Measurements from ENCODE around the gene PCNX3. TPM values are rescaled to one million over a fixed set of nuclear protein-coding genes. Genes with fewer than 3 reads are reported as not detected.

PCNX3 gene
- total and polyA plus RNA-seq, 2 of the 13 experiments (the other 11 are each of a cell fraction or from before 2014, with no cell fraction given): 16.2 to 23.0 TPM

DNA sequence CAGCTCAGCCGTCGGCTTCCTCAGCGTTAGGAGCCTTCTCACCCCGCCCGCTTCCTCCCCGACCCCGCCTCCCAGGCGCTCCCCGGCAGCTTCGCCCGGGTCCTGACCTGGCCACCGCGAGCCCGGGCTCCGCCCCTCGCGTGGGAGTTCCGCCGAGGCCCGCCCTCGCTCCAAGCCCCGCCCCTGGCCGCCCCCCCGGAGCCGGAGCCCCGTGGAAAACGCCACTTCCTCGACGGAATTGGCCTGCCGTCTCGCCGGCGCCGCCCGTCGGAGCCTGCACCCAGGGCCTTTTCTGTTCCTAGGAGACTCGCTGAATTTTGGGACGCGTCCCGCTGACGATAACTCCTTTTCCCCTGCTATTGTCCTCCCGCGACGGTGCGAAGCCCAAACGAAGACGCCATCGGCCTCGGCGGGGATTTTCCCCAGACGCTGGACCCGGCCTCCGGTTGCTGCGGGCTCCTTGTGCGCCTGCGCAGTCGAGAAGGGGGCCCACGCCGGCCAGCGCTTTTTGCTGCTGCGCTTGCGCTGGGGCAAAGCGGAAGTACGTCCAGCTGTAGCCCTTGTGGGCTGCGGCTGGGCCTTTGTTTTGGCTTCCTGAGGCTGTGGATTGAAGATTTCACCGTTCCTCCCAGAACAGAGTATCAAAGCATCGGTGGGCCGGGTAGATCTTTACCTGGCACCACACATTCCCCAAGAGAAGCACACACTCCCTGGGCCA lies 37.1 kb downstream of the PCNX3 start (continued):
- TF ChIP-seq ARHGAP35 (CRISPR knock-in tag; IDR thresholded peaks at IDR 0.05; ENCODE audit: borderline replicate concordance): peak; percentile 63; the same call in 1 of the 2 replicates
- TF ChIP-seq NFATC3 (CRISPR knock-in tag; IDR thresholded peaks at IDR 0.05): no peak
- TF ChIP-seq IKZF4 (CRISPR knock-in tag; IDR thresholded peaks at IDR 0.05; ENCODE audit: borderline replicate concordance, low read depth, not compliant biosample characterization): no peak
- TF ChIP-seq ZNF205 (CRISPR knock-in tag; IDR thresholded peaks at IDR 0.05): peak; percentile 67; the same call in 1 of the 2 replicates
- TF ChIP-seq, protein P1, sequence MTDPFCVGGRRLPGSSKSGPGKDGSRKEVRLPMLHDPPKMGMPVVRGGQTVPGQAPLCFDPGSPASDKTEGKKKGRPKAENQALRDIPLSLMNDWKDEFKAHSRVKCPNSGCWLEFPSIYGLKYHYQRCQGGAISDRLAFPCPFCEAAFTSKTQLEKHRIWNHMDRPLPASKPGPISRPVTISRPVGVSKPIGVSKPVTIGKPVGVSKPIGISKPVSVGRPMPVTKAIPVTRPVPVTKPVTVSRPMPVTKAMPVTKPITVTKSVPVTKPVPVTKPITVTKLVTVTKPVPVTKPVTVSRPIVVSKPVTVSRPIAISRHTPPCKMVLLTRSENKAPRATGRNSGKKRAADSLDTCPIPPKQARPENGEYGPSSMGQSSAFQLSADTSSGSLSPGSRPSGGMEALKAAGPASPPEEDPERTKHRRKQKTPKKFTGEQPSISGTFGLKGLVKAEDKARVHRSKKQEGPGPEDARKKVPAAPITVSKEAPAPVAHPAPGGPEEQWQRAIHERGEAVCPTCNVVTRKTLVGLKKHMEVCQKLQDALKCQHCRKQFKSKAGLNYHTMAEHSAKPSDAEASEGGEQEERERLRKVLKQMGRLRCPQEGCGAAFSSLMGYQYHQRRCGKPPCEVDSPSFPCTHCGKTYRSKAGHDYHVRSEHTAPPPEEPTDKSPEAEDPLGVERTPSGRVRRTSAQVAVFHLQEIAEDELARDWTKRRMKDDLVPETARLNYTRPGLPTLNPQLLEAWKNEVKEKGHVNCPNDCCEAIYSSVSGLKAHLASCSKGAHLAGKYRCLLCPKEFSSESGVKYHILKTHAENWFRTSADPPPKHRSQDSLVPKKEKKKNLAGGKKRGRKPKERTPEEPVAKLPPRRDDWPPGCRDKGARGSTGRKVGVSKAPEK (CRISPR knock-in tag; IDR thresholded peaks at IDR 0.05; ENCODE audit: borderline replicate concordance): no peak
- peak; percentile 89 for TF ChIP-seq GABPB1 (CRISPR knock-in tag; IDR thresholded peaks at IDR 0.05)
- TF ChIP-seq ZBTB38 (CRISPR knock-in tag; IDR thresholded peaks at IDR 0.05): peak; percentile 43; the same call in 1 of the 2 replicates
- TF ChIP-seq ZNF672 (CRISPR knock-in tag; IDR thresholded peaks at IDR 0.05): no peak
- TF ChIP-seq SP2 (CRISPR knock-in tag; IDR thresholded peaks at IDR 0.05): no peak; the same call in none of the 2 replicates
- TF ChIP-seq KDM5B (CRISPR knock-in tag; IDR thresholded peaks at IDR 0.05; ENCODE audit: borderline replicate concordance): peak; percentile 50
- TF ChIP-seq ZFP62 (CRISPR knock-in tag; IDR thresholded peaks at IDR 0.05): 0 out of 2 replicates have a peak, but pooled peaks have one; percentile 90
- no peak for TF ChIP-seq ZNF326 (CRISPR knock-in tag; IDR thresholded peaks at IDR 0.05; ENCODE audit: borderline replicate concordance)
- TF ChIP-seq ZNF776 (CRISPR knock-in tag; IDR thresholded peaks at IDR 0.05): peak; percentile 66; the same call in 1 of the 2 replicates
- 0 out of 2 replicates have a peak, but pooled peaks have one; percentile 75 for TF ChIP-seq ZSCAN22 (CRISPR knock-in tag; IDR thresholded peaks at IDR 0.05)
- no peak for TF ChIP-seq RBM22 (optimal IDR thresholded peaks at IDR 0.05; ENCODE audit: low read length)
- TF ChIP-seq ZNF501 (CRISPR knock-in tag; IDR thresholded peaks at IDR 0.05): peak; percentile 95
- no peak for TF ChIP-seq NCOA2 (CRISPR knock-in tag; IDR thresholded peaks at IDR 0.05)
- TF ChIP-seq PHF5A (CRISPR knock-in tag; IDR thresholded peaks at IDR 0.05; ENCODE audit: low read depth, unreplicated experiment): peak; percentile 71
- TF ChIP-seq, protein P2, sequence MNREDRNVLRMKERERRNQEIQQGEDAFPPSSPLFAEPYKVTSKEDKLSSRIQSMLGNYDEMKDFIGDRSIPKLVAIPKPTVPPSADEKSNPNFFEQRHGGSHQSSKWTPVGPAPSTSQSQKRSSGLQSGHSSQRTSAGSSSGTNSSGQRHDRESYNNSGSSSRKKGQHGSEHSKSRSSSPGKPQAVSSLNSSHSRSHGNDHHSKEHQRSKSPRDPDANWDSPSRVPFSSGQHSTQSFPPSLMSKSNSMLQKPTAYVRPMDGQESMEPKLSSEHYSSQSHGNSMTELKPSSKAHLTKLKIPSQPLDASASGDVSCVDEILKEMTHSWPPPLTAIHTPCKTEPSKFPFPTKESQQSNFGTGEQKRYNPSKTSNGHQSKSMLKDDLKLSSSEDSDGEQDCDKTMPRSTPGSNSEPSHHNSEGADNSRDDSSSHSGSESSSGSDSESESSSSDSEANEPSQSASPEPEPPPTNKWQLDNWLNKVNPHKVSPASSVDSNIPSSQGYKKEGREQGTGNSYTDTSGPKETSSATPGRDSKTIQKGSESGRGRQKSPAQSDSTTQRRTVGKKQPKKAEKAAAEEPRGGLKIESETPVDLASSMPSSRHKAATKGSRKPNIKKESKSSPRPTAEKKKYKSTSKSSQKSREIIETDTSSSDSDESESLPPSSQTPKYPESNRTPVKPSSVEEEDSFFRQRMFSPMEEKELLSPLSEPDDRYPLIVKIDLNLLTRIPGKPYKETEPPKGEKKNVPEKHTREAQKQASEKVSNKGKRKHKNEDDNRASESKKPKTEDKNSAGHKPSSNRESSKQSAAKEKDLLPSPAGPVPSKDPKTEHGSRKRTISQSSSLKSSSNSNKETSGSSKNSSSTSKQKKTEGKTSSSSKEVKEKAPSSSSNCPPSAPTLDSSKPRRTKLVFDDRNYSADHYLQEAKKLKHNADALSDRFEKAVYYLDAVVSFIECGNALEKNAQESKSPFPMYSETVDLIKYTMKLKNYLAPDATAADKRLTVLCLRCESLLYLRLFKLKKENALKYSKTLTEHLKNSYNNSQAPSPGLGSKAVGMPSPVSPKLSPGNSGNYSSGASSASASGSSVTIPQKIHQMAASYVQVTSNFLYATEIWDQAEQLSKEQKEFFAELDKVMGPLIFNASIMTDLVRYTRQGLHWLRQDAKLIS (CRISPR knock-in tag; IDR thresholded peaks at IDR 0.05): no peak
- TF ChIP-seq, protein P3, sequence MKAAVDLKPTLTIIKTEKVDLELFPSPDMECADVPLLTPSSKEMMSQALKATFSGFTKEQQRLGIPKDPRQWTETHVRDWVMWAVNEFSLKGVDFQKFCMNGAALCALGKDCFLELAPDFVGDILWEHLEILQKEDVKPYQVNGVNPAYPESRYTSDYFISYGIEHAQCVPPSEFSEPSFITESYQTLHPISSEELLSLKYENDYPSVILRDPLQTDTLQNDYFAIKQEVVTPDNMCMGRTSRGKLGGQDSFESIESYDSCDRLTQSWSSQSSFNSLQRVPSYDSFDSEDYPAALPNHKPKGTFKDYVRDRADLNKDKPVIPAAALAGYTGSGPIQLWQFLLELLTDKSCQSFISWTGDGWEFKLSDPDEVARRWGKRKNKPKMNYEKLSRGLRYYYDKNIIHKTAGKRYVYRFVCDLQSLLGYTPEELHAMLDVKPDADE (CRISPR knock-in tag; IDR thresholded peaks at IDR 0.05): no peak
- TF ChIP-seq, protein P4, sequence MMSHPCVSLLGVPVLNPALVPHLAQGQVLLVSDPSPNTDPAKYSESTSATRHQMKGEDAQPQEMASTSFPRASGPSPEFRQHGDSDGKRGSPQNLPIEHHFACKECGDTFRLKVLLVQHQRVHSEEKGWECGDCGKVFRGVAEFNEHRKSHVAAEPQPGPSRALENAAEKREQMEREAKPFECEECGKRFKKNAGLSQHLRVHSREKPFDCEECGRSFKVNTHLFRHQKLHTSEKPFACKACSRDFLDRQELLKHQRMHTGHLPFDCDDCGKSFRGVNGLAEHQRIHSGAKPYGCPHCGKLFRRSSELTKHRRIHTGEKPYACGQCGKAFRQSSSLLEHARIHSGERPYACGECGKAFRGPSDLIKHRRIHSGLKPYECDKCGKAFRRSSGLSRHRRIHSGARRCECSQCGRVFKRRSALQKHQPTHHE (CRISPR knock-in tag; IDR thresholded peaks at IDR 0.05; ENCODE audit: borderline replicate concordance): no peak; the same call in 1 of the 2 replicates
